ENCODE measurements around the gene STX11. TPM values are rescaled to one million over a fixed set of nuclear protein-coding genes. Genes with fewer than 3 reads are reported as not detected.
A peak's percentile ranks its signal among the peaks of the same experiment; 100 is the strongest.

Gene STX11
- total RNA-seq, 3 donors from 2014 or later, result 0.84 to 2.7 (median 2.5) TPM

DNA sequence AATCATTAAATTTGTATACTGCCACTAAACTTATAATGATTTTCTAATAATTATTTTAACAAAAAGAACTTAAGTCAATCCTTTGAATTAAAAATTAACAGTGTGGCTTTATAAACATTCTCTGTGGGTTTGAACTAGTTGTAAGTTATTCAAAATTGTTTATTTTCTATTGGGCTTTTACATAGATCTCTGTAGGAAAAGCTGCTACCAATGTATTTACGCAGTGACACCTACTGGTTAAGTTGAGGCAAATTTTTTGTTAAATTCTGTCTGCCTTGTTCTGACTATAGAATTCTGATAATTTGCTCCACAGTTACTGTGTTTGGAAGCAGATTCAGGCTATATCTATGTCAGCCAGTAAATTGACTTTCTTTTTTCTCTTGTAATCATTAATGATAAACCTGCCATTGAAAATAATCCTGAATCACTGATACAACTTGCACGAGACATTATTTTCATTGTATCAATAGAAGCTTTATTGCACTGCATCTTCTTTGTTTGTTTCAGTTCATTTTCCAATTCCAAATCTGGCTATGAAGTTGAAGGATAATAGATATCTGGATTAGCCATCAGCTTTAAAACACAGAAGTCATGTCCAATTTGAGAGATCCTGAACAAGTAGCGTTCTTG is 68.9 kb downstream of the STX11 start:
- Histone ChIP-seq H3K36me3 (ENCODE audit: low read depth) (no peaks in the 10 kb centered on the region), H3K4me1 (ENCODE audit: low read depth) (peaks cover 11% of the 10 kb centered on the region), H3K9me3 (no peaks in the 10 kb centered on the region), H3K4me3 (no peak overlapping the region)
- TF ChIP-seq, protein P1, sequence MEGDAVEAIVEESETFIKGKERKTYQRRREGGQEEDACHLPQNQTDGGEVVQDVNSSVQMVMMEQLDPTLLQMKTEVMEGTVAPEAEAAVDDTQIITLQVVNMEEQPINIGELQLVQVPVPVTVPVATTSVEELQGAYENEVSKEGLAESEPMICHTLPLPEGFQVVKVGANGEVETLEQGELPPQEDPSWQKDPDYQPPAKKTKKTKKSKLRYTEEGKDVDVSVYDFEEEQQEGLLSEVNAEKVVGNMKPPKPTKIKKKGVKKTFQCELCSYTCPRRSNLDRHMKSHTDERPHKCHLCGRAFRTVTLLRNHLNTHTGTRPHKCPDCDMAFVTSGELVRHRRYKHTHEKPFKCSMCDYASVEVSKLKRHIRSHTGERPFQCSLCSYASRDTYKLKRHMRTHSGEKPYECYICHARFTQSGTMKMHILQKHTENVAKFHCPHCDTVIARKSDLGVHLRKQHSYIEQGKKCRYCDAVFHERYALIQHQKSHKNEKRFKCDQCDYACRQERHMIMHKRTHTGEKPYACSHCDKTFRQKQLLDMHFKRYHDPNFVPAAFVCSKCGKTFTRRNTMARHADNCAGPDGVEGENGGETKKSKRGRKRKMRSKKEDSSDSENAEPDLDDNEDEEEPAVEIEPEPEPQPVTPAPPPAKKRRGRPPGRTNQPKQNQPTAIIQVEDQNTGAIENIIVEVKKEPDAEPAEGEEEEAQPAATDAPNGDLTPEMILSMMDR (IDR thresholded peaks at IDR 0.05), result peak; percentile 16
- ATAC-seq, result no peak
- DNase-seq, result no peak
- intact Hi-C loops (cut with DNase I, micrococcal nuclease), result loop anchor here (5.0 to 10.0 kb wide), 2 partner anchors 66 to 112 kb away; partner anchors contain the start of gene UTRN (in 1 of the 2)

DNA sequence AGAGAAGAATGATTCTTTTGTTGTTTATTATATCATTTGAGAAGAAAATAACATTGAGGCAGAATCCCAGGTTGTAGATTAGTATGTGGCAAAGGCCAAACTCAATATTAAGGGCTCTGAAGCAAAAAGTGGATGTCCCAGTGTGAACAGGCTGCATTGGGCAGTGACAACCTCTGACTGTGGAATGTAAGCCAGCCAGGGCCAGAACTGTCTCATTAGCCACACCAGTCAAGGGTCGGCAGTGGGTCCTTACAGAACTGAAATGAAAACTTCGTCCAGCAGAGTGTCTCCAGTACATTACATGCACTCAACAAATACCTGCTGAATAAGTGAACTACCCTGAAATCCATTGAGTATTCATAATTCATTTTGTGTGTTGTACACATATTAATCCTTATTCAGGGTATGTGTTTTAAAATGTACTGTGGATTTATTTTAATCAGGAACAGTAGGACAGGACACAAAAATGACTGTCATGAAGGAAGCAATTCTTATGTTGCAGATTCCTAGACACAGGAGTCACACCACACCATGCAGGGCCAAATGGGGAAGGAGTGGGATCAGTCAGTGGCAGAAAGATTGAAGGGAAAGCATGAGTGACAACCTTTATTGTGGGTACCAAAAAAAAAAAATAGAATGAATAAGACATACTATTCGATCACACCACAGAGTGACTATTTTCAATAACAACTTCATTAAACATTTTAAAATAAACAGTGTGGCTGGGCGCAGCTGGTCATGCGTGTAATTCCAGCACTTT is 69.9 kb downstream of the STX11 start:
- Histone ChIP-seq H3K9me3 (no peaks in the 10 kb centered on the region), H3K4me3 (no peak overlapping the region), H3K4me1 (ENCODE audit: low read depth) (peaks cover 9% of the 10 kb centered on the region), H3K36me3 (ENCODE audit: low read depth) (no peaks in the 10 kb centered on the region)
- intact Hi-C loops (cut with DNase I, micrococcal nuclease), result no loop called here
- ATAC-seq (no peak), DNase-seq (no peak)
- TF ChIP-seq, protein P1 (IDR thresholded peaks at IDR 0.05), result no peak

DNA sequence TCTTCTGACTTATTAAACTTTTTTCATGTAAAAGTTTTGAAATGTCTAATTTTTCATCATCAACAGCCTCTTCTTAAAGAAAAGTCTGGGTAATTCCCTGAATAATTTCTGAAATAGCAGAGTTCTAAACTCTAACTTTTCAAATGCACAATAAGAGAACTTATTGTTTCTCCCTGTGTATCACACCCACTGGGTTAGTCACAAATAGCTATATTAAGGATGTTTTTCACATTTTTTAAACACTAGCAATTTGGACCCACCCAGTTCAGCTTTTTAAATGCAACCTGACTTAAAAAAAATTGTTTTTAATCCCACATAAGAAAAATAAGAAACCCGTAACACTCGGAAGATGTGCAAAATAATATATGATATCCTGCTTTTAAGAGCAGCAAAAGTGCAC is 73.4 kb downstream of the STX11 start:
- Histone ChIP-seq H3K9me3 (no peaks in the 10 kb centered on the region), H3K36me3 (ENCODE audit: low read depth) (no peaks in the 10 kb centered on the region), H3K4me3 (no peak overlapping the region), H3K4me1 (ENCODE audit: low read depth) (no peaks in the 10 kb centered on the region)
- ATAC-seq (no peak), DNase-seq (no peak)
- TF ChIP-seq, protein P1 (IDR thresholded peaks at IDR 0.05), result no peak
- intact Hi-C loops (cut with DNase I, micrococcal nuclease), result no loop called here

DNA sequence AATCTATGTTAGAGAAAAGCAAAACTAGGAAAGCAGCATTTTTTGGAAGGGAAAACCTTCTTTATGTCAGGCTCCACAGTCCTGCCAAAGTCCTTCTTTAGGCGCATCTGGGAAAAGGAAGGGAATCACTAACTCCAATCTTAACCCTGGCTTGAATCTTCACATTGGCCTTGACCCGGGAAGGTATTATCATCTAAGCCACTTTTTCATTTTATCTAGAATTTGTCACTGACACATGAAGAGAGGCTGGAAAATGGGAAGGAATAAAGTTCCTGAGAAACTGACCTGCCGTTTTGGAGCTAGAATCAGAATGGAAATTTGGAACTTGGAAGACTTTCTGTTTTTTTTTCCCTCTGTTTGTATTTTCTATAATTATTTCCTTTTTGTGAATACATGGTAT is 81.4 kb downstream of the STX11 start:
- no peak for DNase-seq
- intact Hi-C loops (cut with DNase I, micrococcal nuclease), result no loop called here
- no peaks in the 10 kb centered on the region for H3K9me3 ChIP-seq
- ATAC-seq, result no peak
- TF ChIP-seq, protein P1 (IDR thresholded peaks at IDR 0.05), result no peak
- no peaks in the 10 kb centered on the region for H3K4me1 ChIP-seq (ENCODE audit: low read depth)
- H3K36me3 ChIP-seq (ENCODE audit: low read depth), result no peaks in the 10 kb centered on the region
- H3K4me3 ChIP-seq, result no peak overlapping the region

DNA sequence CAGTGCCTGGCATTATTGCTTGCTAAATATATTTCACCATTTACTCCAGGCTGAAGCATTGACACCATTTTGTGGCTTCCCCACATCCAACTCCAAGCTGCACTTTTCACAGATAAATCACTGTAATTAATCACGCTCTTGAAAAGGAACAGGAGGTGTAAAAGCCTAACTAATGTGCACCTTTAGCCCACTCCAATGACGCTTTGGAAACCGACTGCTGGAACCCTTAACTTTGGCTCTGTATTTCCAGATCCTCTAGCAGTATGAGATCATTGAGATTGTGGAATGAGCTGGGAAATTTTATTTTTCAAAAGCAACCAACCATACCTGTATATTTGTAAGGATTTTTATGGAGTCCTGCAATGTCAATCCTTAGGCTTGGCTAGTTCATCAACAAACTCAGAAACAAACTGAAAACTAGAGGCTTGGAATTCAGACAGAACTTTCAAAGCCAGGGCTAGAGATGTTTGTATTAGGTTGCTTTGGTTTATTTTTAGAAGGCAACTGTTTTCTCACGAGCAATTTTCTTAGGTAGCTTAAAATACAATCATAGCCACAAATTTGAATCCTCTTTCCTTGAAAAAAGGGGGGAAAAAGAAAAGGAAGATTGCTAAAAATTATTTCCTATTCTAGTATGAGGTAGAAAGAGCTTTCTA is 82.0 kb downstream of the STX11 start:
- no peaks in the 10 kb centered on the region for H3K9me3 ChIP-seq
- intact Hi-C loops (cut with DNase I, micrococcal nuclease), result no loop called here
- no peak for DNase-seq
- no peaks in the 10 kb centered on the region for H3K4me1 ChIP-seq (ENCODE audit: low read depth)
- TF ChIP-seq, protein P1 (IDR thresholded peaks at IDR 0.05), result no peak
- H3K36me3 ChIP-seq (ENCODE audit: low read depth), result no peaks in the 10 kb centered on the region
- H3K4me3 ChIP-seq, result no peak overlapping the region
- ATAC-seq, result no peak

Measured in mucosa of descending colon (tissue), 3 donors.